Endothelial cell (in vitro differentiated cells): ENCODE results near the gene B4GALT4. TPM values are rescaled to one million over a fixed set of nuclear protein-coding genes. Genes with fewer than 3 reads are reported as not detected.

Experiments used
- DNase-seq: peaks from one replicate; pipeline ENCODE4 v3.0.0; 2021; ENCODE audit warnings: low spot score
- H3K27ac Mint-ChIP-seq: one replicate; pipeline ENCODE4 v1.8.0; 2021; ENCODE audit warnings: mixed read lengths, inconsistent platforms; ENCODE audit not compliant: unreplicated experiment
- H3K27me3 Mint-ChIP-seq: one replicate; pipeline ENCODE4 v1.8.0; 2021; ENCODE audit warnings: mild to moderate bottlenecking, moderate library complexity, mixed read lengths, inconsistent platforms; ENCODE audit not compliant: unreplicated experiment
- H3K36me3 Mint-ChIP-seq: one replicate; pipeline ENCODE4 v1.8.0; 2021; ENCODE audit warnings: mild to moderate bottlenecking, low read depth, mixed read lengths, inconsistent platforms; ENCODE audit not compliant: unreplicated experiment
- H3K4me1 Mint-ChIP-seq: one replicate; pipeline ENCODE4 v1.8.0; 2021; ENCODE audit warnings: mild to moderate bottlenecking, mixed read lengths, inconsistent platforms; ENCODE audit not compliant: unreplicated experiment
- H3K4me3 Mint-ChIP-seq: one replicate; pipeline ENCODE4 v1.8.0; 2021; ENCODE audit warnings: mild to moderate bottlenecking, mixed read lengths, inconsistent platforms; ENCODE audit not compliant: unreplicated experiment
- H3K9me3 Mint-ChIP-seq: one replicate; pipeline ENCODE4 v1.8.0; 2021; ENCODE audit warnings: mixed read lengths, inconsistent platforms; ENCODE audit not compliant: unreplicated experiment
- total RNA-seq: library from RNA; stranded (reverse); fragmentation: NEBNext Ultra II Directional; extraction: Animal tissue kit (Norgen Biotek cat#: 25700); gene quantifications from one replicate; pipeline ENCODE4 v1.2.1, GENCODE V29; 2021; ENCODE audit not compliant: unreplicated experiment
- TF ChIP-seq, protein P1 (sequence below): fragments of 200-600 bp; sonication (generic); IDR thresholded peaks from one replicate; pipeline ENCODE4 v1.5.0; 2021; ENCODE audit warnings: antibody characterized with exemption; ENCODE audit not compliant: unreplicated experiment

Gene B4GALT4
- total RNA-seq, 1 donor from 2014 or later, result 12.3 TPM

DNA sequence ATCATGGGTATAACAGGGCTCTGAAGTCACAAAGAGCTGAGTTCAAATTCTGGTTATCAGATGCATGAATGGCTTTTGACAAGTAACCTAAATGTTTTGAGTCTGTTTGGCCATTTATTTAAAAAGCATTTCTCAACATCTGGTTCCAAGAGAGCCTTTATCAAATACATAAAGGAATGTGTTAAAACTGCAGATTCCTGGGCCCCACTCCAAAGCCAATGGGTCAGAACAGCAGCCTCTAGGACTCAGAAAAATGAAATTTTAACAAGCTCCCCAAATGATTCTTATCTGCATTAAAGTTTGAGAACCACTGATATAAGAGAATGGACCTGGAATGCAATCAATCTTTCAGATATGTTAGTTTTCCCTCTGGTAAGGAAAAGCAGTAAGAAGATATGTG is 3.4 kb downstream of the B4GALT4 start:
- Mint-ChIP-seq H3K4me1 (peaks cover 6% of the 10 kb centered on the region), H3K4me3 (no peak overlapping the region), H3K27me3 (peaks cover 6% of the 10 kb centered on the region), H3K36me3 (peaks cover 4% of the 10 kb centered on the region), H3K9me3 (no peaks in the 10 kb centered on the region), H3K27ac (no peak overlapping the region)
- no peak for DNase-seq
- TF ChIP-seq, protein P1, sequence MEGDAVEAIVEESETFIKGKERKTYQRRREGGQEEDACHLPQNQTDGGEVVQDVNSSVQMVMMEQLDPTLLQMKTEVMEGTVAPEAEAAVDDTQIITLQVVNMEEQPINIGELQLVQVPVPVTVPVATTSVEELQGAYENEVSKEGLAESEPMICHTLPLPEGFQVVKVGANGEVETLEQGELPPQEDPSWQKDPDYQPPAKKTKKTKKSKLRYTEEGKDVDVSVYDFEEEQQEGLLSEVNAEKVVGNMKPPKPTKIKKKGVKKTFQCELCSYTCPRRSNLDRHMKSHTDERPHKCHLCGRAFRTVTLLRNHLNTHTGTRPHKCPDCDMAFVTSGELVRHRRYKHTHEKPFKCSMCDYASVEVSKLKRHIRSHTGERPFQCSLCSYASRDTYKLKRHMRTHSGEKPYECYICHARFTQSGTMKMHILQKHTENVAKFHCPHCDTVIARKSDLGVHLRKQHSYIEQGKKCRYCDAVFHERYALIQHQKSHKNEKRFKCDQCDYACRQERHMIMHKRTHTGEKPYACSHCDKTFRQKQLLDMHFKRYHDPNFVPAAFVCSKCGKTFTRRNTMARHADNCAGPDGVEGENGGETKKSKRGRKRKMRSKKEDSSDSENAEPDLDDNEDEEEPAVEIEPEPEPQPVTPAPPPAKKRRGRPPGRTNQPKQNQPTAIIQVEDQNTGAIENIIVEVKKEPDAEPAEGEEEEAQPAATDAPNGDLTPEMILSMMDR, result no peak

DNA sequence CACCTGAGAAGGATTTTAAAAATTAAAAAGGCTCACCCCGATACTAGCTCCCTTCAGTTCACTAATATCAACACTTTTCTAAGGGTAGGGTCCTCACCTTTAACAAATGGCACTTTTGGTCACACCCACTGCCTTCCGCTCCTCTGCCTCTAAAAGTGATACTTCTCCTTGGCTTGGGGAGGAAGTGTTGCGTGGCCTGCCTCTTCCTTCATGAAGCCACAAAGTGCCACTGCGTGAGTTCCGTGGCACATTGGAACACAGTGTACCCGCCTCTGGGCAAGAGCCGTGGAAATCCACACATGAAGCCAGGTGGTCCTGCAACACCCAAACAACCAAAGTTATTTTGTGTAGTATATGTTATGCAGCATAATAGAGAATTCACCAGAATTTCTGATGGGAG is 3.9 kb downstream of the B4GALT4 start:
- TF ChIP-seq, protein P1, result no peak
- no peaks in the 10 kb centered on the region for H3K9me3 Mint-ChIP-seq
- no peak for DNase-seq
- H3K27ac Mint-ChIP-seq, result no peak overlapping the region
- peaks cover 6% of the 10 kb centered on the region for H3K4me1 Mint-ChIP-seq
- H3K27me3 Mint-ChIP-seq, result peaks cover 6% of the 10 kb centered on the region
- H3K36me3 Mint-ChIP-seq, result peaks cover 4% of the 10 kb centered on the region
- no peak overlapping the region for H3K4me3 Mint-ChIP-seq

DNA sequence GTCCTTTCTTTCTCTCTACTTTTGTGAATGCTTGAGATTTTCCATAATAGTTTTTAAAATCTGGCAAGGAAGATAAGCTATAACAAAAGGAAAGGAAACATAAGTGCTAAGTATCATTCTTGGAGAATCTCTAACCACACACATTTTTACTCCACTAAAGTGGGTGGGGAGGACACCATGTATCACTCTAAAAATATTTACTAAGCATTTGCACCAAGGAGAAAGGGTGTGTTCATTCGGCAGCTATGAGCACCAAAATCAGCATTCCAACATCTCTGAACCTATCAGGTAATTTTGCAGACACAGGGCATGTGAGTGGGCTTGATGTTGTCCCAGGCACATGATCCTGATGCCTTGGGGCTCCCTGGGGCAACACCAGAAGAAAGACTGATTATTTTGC is 5.5 kb downstream of the B4GALT4 start:
- Mint-ChIP-seq H3K4me3 (no peak overlapping the region), H3K36me3 (peaks cover 7% of the 10 kb centered on the region), H3K9me3 (no peaks in the 10 kb centered on the region), H3K27ac (no peak overlapping the region), H3K4me1 (peaks cover 6% of the 10 kb centered on the region), H3K27me3 (peaks cover 3% of the 10 kb centered on the region)
- TF ChIP-seq, protein P1, result no peak
- no peak for DNase-seq

DNA sequence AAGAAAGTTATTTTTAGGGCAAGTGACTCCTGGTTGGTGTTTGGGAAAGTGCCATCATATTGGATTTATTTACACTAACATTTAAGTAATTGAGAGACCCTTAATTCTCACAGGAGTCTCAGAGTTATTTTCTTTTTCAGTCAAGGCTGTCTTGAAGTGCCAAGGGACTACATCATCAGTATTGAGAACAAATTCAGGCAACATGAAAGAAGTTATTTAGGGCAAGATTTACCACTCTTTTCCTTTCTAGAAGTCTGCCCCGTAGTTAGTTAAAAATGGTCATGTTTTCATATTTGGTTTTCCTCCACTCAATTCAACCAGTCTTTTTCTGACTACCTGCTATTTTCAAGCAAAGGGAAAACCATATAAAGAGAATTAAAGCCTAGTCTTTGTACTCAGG is 6.1 kb downstream of the B4GALT4 start:
- Mint-ChIP-seq H3K36me3 (peaks cover 9% of the 10 kb centered on the region), H3K4me1 (peaks cover 1% of the 10 kb centered on the region), H3K27ac (no peak overlapping the region), H3K27me3 (peaks cover 2% of the 10 kb centered on the region), H3K4me3 (no peak overlapping the region), H3K9me3 (no peaks in the 10 kb centered on the region)
- TF ChIP-seq, protein P1, result no peak
- no peak for DNase-seq

DNA sequence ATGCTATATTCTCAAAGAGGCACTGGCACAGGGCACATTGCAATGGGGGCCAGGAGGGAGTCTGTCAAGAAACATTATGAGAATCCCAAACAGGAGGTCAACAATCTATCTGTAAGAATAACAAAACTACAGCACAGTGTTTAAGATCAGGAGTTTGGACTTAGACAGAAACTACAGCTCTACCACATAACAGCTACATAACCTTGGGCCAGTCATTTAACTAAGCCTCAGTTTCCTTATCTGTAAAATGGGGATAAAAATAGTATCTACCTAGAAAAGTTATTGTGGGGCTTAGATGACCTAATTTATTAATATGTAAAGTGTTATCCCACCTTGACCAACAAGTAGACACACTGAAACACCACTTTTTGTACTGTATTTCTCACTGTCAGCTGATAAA is 9.9 kb downstream of the B4GALT4 start:
- DNase-seq, result no peak
- Mint-ChIP-seq H3K4me1 (no peaks in the 10 kb centered on the region), H3K27ac (no peak overlapping the region), H3K27me3 (peaks cover 2% of the 10 kb centered on the region), H3K9me3 (no peaks in the 10 kb centered on the region), H3K4me3 (no peak overlapping the region), H3K36me3 (peaks cover 24% of the 10 kb centered on the region)
- TF ChIP-seq, protein P1, result no peak
